GM18511 (cell line): ENCODE measurements around the gene EML1.

Experiments used
- ATAC-seq: cut with Tn5 transposase; IDR thresholded peaks from one replicate; pipeline ENCODE4 v1.9.1; 2021; ENCODE audit warnings: mild to moderate bottlenecking, moderate library complexity; ENCODE audit not compliant: unreplicated experiment

EML1 gene

DNA sequence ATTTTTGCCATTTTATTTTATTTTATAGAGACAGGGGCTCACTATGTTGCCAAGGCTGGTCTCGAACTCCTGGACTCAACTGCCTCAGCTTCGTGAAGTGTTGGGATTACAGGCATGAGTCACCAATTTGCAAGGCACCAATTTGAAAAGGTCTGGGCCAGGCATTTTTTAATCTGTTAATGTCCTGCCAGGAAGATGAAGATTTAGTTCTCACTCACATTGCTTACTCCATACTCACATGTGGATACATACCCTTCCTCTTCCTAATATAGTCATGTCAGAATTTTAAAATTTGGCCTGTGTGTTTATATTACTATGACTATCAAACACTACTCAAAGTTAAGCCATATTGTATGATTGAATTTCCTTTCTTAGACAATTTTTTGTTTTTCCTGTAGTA, 15.3 kb upstream of the EML1 start:
- ATAC-seq, result no peak

DNA sequence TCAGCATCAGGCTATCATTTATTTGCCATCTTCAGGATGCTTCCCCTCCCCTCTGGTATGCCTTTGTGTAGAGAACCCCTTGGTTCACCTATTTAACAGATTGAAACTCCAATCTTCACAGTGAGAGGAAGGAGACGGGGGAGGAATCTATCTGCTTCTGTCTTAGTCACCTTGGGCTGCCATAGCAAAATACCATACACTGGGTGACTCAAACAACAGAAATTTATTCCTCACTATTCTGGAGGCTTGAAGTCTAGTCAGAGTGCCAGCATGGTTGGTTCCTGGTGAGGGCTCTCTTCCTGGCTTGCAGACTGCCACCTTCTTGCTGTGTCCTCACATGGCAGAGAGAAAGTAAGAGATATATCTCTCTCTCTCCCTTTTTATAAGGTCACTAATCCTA, 13.5 kb upstream of the EML1 start:
- no peak for ATAC-seq

DNA sequence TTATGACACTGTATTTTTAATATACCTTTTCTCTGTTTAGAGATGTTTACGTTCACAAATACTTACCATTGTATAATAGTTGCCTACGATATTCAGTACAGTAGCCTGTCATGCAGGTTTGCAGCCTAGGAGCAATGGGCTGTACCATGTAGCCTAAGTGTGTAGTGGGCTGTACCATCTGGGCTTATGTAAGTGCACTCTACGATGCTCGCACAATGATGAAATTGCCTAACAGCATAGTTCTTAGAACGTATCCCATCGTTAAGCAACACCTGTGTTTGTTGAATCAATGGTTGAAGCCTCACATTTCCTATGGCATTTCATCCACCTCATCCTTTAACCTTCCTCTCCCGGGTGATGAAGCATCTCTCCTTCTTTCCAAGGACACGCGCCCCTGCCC, 12.5 kb upstream of the EML1 start:
- no peak for ATAC-seq

DNA sequence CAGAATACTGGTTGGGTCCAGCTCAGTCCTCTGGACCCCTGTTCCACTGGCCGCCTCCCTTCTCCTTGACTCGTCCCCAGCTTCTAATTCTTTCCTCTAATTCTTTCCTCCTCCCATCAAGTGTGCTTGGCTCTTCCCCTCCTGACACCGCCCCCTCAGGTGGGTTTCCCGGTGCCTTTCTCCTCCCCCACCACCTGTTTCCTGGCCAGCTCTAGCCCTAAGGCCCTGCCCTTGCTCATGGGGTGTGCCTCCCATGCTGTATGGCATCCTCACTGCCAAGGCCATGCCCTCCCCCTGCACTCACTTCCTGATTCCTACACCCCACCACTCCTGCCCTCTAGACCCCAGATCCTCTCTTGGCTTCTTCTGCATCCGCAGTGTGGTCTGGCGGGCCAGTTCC, 12.1 kb upstream of the EML1 start:
- ATAC-seq, result no peak

DNA sequence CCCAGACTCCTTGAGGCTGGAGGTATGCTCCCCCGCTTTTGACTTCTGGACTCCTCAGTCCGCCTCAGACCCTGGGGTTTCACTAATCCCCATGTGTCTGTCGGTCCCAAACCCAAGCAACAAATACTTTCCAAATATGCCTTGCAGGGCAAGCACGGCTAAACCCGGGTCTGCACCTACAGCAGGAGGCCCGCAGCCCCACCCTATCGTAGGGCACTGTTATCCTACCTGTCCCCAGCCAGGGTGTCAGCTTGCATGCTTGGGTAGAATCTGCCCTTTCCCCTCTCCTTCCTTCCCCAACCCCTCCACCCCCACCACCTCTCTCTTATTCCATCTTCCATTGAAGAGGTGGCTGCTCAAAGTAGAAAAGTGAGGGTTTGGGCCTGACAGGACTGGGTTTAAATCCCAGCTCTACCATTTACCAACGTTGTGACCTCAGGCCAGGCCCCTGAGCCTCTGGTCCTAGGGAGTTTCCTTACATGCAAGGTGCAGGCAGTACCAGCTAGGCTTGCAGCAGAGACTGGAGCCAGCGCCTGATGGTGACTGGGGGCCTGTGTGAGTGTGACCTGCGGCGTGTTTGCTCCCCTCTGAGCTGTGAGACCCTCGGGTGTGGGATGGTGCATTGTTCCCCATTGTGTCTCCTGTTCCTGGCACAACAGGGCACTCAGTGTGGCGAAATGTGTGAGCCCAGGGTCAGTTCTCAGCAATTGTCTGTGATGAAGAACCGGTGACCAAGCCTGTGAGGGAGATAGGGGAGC, 11.2 kb upstream of the EML1 start:
- no peak for ATAC-seq

DNA sequence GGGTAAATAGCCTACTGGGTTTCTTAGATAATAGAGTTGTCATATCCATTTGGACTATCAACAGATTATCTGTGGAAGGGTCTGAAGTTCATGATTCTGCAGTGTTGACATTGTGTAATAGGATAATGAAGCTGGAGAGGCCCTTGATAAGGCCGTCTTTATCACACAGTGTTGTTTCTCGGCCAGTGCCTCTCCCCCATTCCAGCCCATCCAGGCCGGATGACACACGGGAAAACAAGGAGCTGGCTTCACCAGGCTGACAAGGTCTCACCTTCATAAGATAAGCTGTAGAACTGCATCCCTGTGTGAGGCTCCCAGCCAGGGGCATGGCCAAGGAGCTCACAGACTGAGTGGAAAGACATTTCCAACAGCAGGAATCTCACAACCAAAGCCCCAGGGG, 8.7 kb upstream of the EML1 start:
- ATAC-seq, result no peak

DNA sequence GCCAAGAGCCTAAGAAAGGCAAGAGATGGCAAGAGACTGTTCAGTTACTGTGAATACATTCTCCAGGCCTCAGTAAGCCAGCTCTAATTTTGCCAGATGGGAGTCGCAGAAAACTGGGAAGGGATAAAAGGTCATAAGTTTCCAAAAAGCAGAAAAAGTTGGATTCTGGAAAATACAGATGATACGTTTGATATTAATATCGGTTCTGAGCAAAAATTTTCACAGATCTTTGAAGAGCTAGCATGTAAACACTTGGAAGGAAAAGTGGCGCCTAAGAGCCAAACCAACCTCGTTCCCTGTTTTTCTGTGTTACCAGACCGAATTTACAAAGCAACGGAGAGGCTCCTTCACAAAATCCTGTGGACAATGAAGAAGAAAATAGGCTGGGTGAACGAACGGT, 7.8 kb upstream of the EML1 start:
- ATAC-seq, result no peak

DNA sequence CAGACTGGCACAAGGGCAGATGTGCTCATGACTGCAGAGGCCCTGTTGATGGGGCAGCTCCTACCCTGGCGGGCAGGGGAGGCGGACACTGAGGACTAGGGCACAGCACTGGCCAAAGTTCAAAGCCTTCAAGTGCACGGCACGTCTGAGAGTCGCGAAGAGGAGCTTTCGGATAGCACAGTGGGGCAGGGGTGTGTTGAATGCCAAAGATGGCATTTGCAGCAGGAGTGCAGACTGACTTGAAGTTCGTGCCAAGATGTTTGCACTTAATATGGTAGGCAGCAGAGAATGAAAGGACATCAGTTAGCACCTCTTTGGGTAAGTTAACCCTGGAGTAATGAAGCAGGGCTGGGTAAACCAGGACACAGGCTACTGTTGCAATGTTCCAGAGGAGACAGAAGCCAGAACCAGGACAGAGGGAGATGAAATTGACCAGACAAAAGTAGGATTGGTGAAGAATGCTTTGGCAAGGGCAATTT, 6.7 kb upstream of the EML1 start:
- ATAC-seq, result no peak

DNA sequence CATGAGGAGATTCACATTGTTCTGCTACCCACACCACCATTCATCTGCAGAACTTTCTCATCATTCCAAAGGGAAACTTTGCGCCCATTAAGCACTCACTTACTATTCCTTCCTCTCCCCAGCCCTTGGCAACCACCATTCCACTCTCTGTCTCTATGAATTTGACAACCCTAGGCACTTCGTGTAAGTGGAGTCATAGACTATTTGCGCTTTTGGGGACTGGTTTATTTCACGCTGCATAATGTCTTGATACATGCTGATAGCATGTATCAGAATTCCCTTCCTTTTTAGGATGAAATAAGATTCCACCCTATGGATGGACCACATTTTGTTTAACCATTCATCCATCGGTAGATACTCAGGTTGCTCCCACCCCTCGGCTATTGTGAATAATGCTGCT, 4.5 kb upstream of the EML1 start:
- no peak for ATAC-seq

DNA sequence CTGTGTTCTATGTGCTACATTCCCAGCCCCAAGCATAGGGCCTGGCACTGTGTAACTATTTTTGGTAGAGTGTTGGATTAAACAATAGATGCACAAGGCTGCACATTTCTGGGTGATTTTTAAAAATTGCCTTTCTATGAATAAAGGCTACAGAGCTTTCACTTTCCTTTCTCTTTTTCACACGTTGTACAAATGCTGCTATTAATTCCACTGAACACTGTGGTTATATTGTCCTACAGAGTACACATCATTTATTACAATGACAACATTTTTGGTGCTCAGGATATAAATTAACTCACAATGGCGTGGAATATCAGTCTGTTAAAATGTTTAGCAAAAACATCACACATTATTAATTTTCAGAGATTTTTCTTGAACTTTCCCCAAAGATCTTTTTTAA, 3.6 kb upstream of the EML1 start:
- ATAC-seq, result no peak

DNA sequence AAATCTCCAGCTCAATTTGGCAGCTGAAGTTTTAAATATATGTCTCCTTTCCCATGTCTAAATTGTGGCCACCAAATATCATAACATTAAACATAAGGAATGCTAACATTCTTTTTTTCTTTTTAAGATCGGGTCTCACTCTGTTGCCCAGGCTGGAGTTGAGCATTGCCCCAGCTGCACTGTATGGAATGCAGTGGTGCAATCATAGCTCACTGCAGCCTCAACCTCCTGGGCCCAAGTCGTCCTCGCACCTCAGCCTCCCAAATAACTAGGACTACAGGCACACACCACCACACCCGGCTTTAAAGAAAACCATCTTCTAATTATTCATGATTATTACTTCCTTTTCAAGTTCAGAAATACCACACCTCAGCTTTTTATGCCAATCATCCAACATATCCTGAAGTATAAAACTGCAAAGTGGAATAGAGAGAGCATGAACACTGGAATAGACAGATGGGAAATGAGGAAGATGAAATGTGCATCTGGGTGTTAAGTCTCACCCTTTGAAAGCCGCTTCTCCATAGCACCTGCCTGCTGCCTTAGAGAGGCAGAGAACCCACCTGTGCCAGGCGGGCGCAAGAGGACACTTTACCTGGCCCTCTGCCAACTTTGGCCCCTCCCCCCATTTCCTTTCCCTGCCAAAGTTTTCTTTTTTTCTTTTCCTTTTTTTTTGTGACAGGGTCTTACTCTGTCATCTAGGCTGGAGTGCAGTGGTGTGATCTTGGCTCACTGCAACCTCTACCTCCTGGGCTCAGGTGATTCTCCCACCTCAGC, 2.8 kb upstream of the EML1 start:
- no peak for ATAC-seq

DNA sequence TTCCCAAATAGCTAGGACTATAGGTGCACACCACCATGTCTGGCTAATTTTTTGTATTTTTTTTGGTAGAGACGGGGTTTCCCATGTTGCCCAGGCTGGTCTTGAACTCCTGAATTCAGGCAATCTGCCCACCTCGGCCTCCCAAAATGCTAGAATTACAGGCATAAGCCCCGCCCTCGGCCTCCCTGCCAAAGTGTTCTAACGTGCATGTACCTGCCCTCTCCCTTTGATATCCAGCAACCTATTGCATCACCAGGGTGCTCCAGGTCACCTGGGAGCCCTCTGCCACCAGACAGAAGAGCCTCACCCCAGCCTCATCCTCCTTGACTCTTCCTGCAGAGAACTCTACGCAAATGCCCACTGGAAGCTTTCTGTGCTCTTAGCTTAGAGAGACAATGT, 2.2 kb upstream of the EML1 start:
- ATAC-seq, result no peak

DNA sequence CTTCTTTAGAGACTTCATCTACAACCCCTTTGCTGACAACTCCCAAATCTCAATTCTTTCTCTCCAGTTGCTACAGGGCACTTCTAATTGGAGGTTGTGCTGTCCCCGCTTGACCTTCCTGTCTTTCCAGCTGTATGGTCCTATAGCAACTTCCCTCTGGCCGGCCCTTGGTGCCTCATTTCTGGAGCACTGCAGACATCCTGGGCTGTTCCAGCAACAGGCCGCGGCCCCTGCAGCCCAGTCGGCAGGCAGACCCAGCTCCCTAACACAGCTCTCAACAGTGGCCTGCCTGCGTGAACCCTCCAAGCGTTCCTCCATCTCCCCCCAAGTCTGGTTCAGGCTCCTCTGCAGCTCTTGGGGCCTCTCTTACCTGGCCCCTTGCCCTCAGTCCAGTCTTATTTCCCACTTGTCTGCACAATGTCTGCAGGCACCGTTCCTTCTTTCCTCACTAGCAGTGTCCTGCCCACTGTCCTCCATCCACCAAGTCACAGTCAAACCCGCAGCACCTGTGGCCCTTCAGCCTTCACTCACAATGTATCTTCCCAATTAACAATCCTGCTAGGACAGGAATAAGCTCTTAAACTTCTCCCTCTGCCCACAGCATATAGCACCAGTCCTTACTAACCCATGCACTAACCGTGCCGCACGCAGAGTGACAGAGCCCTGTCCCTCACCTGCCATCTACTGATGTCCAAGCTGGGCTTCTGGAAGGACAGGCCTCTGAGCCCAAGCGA, 1.6 kb upstream of the EML1 start:
- ATAC-seq, result no peak

DNA sequence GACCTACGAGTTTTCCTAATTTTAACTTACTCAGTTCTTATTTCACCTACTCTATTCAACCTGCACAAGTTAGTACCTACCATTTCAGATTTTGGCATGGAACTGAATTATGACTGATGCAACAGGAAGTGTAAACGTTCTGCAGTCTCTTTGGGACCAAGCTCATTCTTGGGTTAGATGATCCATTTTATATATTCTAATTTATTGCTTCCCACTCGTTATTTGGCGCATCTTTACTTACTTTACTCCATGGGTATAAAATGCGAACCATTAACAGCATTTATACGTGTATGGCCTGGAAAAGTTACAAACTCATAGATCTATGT, 1.0 kb upstream of the EML1 start:
- ATAC-seq, result no peak

DNA sequence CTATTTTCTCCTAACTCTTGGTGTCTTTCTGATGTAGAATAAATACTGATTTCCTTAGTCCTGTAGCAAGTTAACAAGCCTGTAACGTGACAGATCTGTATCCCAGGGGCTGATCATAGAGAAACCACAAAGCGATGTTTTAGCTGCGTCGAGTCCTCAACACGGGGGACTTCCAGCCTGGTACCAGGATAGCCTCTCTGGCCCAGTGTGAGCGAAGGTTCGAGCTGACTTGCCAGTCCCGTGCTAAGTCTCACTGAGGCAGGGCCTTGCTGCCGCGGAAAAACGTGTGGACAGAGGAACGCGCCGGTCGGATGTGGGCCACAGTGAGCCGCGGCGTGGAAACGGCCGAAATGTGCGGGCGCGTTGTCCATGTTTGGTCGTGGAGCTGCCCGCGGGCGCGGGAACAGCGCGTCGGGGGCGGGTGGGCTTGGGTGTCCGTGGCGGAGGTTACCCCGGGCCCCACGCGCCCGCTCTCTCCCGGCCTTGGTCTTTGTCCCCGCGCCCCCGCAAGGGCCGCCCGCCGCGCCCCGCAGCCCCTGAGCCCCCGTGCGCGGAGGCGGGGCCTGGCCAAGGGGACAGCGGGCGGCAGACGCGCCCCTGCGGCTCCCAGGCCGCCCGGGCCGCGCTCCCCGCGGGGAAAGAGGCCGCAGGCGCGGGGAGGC, 531 bp upstream of the EML1 start:
- no peak for ATAC-seq

DNA sequence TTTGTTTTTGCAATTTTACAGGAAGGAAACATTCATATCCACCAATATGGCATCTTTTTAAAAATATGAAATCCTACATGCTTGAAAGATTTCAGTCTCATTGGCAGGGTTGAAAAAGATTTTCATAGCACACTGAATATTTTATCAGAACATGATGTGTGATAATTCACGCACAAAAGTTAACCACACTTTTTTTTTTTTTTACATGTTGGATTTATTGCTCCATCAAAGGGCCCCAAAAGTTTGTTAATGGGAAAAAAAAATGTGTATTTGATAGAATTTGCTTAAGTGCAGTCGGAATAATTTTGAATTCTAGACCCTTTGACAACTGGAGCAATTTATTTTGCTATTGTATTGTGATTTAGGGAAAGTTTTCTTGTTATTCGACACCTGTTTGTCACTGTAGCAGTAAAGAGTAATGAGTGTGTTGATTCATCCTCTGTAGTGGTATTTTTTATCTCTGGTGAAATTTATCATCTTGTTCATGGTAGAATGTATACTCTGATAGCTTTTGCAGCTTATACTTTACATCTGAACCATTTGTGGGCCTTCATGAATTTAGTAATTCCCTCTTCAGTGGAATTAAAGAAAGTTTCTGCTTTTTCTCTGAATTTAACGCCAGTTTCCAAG, 1.1 kb downstream of the EML1 start:
- no peak for ATAC-seq

DNA sequence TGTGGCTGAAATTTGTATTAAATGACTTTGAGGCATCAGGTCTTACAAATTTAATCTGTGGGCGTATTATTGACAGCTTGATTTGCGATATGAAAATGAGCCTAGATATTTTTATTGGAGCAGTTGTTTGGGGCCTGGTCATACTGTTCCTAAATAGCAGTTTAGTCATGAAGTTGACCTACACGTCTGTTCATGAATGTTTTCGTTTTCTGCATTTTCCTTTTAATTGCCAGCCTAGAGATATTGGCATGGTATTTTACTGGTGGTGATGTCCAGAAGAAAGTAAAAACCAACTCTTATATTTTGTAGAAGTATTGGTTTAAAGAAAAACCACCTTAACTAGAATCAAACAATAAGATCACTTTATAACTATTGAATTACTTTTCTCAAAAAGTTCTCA, 1.8 kb downstream of the EML1 start:
- no peak for ATAC-seq

DNA sequence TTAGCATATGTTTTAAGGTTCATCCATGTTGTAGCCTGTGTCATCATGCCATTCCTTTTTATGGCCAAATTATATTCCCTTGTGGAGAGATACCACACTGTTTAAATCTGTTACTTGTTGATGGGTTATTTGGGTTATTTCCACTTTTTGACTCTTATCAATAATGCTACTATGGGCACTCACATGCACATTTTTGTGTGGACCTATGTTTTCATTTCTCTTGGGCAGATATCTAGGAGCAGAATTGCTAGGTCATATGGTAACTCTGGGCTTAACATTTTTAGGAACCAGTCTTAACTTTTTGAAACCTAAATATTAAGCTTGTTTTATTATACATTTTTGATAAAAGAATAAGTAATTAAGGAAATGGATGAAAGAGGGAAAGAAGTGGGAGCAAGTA, 4.0 kb downstream of the EML1 start:
- ATAC-seq, result no peak

DNA sequence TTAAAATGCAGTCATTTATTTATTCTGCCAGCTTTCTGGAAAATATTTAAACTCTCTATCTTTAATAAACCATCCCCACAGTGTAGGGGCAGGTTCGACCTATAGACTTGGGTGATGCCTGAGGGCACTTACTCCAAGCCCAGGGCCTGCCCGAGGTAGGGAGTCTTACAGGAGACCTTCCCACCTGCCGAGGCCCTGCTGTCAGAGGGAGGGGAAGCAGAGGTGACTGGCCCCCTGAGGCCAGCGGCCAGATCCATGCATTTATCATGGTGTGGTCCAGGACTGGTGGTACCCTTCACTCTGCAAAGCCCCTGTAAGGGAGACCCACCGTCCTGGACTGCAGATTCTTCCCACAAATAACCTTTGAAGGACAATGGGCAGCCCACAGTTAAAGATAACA, 7.6 kb downstream of the EML1 start:
- no peak for ATAC-seq

DNA sequence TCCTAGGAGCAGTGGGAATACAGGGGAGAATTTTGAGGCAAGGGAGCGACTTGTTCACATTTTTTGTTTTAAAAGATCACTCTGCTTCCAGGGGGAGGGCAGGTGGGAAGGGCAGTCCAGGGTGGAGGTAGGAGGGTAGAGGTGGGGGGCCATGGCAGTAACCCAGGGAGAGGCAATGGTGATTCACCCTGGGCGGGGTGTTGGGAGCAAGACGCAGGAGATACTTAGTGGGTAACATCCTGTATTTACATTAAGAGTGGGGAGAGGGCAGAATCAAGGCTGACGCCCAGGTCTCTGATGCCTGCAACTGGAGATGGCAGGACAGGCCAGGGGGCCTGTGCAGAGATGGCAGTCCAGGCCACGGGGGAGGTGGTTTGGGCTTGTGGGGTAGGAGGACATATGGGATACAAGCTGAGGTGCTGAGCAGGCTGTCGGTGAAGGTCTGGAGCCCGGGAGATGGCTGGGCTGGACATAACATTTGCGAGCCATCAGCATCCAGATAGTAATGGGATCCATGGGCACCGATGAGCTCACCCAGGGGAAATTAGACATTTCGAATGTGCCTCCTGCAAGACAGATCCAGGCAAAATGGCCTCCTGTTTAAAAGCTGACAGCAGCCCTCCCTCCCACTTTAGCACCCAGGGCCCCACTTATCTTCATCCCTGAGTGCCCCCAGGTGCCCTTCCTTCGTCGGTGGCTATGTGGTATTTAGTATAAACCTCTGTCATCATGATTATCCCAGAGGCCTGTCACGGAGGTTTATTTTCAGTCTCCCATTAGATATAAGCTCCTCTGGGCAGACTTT, 9.3 kb downstream of the EML1 start:
- ATAC-seq, result no peak
